ENCODE results near the gene HSD17B8.

- no peak for TF ChIP-seq POLR2A (IDR thresholded peaks at IDR 0.05)
- TF ChIP-seq, protein P1, sequence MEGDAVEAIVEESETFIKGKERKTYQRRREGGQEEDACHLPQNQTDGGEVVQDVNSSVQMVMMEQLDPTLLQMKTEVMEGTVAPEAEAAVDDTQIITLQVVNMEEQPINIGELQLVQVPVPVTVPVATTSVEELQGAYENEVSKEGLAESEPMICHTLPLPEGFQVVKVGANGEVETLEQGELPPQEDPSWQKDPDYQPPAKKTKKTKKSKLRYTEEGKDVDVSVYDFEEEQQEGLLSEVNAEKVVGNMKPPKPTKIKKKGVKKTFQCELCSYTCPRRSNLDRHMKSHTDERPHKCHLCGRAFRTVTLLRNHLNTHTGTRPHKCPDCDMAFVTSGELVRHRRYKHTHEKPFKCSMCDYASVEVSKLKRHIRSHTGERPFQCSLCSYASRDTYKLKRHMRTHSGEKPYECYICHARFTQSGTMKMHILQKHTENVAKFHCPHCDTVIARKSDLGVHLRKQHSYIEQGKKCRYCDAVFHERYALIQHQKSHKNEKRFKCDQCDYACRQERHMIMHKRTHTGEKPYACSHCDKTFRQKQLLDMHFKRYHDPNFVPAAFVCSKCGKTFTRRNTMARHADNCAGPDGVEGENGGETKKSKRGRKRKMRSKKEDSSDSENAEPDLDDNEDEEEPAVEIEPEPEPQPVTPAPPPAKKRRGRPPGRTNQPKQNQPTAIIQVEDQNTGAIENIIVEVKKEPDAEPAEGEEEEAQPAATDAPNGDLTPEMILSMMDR (IDR thresholded peaks at IDR 0.05 in 4 of 5, conservative IDR thresholded peaks at IDR 0.05 in 1 of 5), result no peak
These were observed 46.3 kb downstream of the HSD17B8 start for GRCh38 chr6:33250731-33251130.

Data from gastrocnemius medialis (tissue), 4 donors.